NCI-H1694 treated with DMSO at 0.1 percent for 48 hours (cell line): ENCODE results near the gene CPNE2.

Source experiments
- DNase-seq: peaks from one replicate; lab custom pipeline; 2025; lab: John Stamatoyannopoulos, UW

Gene CPNE2

GRCh38 chr16:57192720-57193486 lies 100.5 kb downstream of the CPNE2 start:
- DNase-seq, result no peak

GRCh38 chr16:57194512-57194911 lies 102.1 kb downstream of the CPNE2 start:
- DNase-seq, result no peak

GRCh38 chr16:57196286-57196685 lies 103.9 kb downstream of the CPNE2 start:
- DNase-seq, result no peak

GRCh38 chr16:57196753-57197152 lies 104.4 kb downstream of the CPNE2 start:
- DNase-seq, result no peak
